GM11168 (cell line): Measurements from ENCODE around the gene SEPTIN1.
"Not testable (repeated sequence)": the region's sequence is repeated elsewhere in the genome, so short reads cannot be mapped to it uniquely, and the experiment has no call there.

Experiments
- in situ Hi-C: fragments of 300-500 bp; cut with MboI; formaldehyde crosslinking; loops from one replicate; pipeline ENCODE4 v1.12.0; 2022; ENCODE audit warnings: low sequenced_read_pairs; ENCODE audit not compliant: unreplicated experiment

The SEPTIN1 gene

GRCh38 chr16:30407102-30407803, 24.9 kb upstream of the SEPTIN1 start, which contains the start of gene ZNF771:
TSS of gene ZNF771 (plus strand) at chr16:30407606. CDS start at chr16:30408054, 448 bp downstream.
- in situ Hi-C loops: loop anchor here (25.0 kb wide), 1 partner anchor 945 kb away; the partner anchor contains the start of genes BOLA2, SLX1B and SULT1A4

DNA sequence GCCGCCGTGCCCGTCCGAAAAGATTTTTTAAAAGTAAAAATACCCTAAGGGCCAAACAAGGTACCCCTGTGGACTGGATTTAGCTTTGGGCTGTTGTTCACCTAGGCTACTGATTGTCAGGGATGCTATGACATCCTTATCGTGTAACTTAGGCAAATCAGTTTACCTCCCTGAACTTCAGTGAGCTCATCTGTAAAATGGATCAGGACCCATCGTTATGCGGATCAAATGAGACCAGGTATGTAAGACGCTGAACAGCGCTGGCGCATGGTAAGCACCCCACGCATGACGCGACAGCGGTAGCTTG, 24.4 kb upstream of the SEPTIN1 start:
- in situ Hi-C loops: loop anchor here (25.0 kb wide), 1 partner anchor 944 kb away; the partner anchor contains the start of genes BOLA2, SLX1B and SULT1A4

GRCh38 chr16:30401768-30402425, 19.5 kb upstream of the SEPTIN1 start:
- in situ Hi-C loops: loop anchor here (25.0 kb wide), 1 partner anchor 940 kb away; the partner anchor contains the start of genes BOLA2, SLX1B and SULT1A4

GRCh38 chr16:30399435-30400186, 17.2 kb upstream of the SEPTIN1 start:
- in situ Hi-C loops: loop anchor here (25.0 kb wide), 1 partner anchor 937 kb away; the partner anchor contains the start of genes BOLA2, SLX1B and SULT1A4

- in situ Hi-C loops: no loop called here
These were observed 16.5 kb upstream of the SEPTIN1 start for GRCh38 chr16:30398661-30399434.

- in situ Hi-C loops: no loop called here
These were observed 15.7 kb upstream of the SEPTIN1 start for GRCh38 chr16:30397776-30398660.

GRCh38 chr16:30397056-30397455, 14.7 kb upstream of the SEPTIN1 start:
- in situ Hi-C loops: no loop called here

- in situ Hi-C loops: not testable (repeated sequence)
These were observed 14.3 kb upstream of the SEPTIN1 start for GRCh38 chr16:30396627-30397026.

DNA sequence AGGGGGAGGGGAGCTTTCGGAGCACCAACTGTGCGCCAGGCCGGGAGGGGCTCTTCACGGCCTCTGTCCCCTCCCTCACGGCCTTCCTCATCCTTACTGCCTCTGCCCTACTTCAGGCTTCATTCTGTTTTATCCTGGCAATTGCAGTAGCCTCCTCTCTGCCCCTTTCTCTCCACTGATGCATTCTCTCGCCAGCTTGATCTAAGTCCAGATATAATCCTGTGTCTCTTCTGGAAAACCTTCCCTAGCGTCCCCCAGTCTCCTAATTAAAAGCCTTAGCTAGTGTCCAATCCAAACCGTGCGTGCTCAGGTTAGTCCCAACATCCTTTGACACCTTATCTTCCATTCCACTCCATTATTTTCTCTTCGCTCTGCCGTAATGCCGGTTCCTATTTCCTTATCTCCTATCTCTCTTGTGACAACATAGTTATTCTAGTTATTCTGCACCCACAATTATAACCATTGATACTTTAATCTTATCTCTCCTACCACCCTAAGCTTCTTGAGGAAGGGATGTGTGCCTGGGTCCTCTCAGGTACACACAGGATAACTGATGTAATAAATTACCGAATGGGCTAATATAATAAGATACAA, 13.7 kb upstream of the SEPTIN1 start:
- in situ Hi-C loops: no loop called here

DNA sequence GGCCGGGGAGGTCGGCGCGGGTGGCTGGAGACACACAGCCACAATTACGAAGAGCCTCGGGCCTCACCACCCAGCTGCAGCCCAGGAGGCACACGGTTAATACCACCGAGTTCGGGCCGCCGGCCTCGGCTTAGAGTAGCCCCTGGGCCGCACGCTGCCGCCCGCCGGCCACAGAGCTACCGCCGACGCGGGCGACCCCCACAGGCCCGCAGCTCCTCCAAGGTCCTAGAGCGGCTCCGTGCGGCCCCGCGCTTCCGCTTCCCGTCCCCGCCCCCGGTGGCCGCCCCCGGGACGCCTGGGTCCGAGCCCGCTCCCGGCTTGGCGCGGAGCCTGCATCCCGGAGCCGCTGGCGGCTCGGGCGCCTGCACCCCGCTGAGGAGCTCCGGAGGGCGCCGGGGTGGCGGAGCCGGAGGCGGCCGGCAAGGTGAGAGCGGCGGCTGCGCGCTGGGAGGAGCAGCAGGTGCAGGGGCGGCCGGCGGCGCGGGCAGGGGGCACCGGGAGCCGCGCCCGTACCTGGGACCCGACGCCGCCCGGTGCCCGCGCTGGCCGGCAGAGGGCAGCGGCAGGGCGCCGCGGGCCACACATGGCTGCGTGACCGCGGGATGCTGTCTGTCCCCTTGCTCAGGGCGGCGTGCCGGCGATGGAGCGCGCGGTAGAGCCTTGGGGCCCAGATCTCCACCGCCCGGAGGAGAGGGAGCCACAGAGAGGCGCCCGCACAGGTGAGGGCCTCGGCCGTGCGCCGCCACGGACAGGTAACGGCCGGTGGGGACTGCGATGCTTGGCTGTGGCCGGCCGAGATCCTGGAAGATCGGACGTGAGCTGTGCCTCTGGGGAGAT, 13.0 kb upstream of the SEPTIN1 start, which contains the start of gene ZNF48:
Gene ZNF48 (plus strand): TSS at position 266 of the 837 bp plus-strand sequence. CDS start 375 bp downstream, at position 641.
- in situ Hi-C loops: no loop called here

GRCh38 chr16:30394592-30395154, 12.3 kb upstream of the SEPTIN1 start:
- in situ Hi-C loops: no loop called here

DNA sequence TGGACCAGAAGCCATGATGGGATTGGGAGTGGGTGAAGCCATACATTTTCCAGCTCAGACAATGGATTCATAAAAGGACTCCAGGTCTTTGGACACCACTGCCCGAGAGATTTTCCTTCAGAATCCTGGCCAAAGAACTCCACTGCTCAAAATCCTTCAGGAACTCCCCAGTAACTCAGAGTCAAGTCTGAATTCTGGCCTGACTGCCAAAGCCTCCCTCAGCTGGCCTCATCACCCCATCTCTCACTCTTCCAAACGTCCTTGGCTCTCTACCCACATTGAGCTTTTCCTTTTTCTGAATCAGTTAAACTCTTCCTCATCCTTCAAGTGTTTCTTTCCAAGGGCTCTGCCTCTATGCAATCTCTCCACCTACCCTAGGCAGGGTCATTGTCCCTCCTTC, 1.2 kb upstream of the SEPTIN1 start:
- in situ Hi-C loops: no loop called here

DNA sequence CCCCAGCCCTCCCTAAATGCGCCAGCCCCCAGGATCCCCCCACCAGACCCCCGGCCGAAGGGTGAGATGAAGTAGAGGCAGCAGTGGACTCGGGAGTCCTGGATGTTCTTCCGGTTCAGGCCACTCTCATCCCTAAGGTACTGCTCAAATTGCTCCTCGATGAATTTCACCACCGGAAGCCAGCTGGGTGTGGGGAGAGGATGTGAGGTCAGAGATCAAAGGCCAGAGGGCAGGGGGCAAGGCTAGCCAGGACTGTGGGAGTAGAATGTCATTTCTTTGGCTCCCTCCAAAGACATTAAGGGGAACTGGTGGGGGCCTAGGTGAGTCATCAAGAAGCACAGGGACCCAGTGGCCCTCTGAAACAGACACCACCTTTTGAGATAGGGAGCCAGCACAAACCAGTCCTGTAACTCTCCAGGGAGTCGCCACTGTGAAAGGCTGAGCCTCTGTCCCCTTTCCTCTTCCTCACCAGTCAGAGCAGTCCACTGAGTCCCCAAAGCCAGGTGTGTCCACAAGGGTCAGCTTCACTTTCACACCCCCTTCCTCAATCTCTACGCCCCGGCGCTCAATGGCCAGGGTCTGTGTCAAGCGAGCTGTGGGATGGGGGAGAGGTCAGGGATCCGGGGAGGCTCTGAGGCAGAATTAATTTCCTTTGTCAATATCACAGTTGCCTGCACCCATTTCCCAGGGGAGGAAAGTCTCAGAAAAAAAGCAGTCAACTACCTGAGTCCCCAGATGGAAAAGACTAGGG, 895 bp downstream of the SEPTIN1 start:
- in situ Hi-C loops: no loop called here

- in situ Hi-C loops: no loop called here
These were observed 1.6 kb downstream of the SEPTIN1 start for GRCh38 chr16:30380803-30381208.

DNA sequence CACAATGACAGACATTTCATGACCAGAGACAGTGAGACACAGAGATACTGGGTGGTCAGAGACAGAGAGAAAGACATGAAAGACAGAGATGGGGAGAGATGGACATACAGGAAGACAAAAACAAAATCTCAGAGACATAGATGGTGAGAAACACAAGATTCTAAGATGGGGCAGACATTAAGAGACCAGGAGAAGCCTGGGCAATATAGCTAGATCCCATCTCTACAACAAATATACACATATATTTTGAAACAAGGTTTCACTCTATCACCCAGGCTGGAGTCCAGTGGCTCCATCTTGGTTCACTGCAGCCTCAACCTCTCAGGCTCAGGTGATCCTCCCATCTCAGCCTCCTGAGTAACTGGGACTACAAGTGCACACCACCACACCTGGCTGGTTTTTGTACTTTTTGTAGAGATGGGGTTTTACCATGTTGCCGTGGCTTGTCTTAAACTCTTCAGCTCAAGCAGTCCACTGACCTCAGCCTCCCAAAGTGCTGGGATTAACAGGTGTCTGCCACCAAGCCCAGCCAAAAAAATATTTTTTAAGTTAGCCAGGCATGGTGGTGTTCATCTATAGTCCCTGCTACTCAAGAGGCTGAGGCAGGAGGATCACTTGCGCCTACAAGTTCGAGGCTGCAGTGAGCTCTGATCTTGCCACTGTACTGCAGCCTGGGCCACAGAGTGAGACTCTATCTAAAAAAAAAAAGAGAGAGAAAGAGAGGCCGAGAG, 2.1 kb downstream of the SEPTIN1 start:
- in situ Hi-C loops: no loop called here

DNA sequence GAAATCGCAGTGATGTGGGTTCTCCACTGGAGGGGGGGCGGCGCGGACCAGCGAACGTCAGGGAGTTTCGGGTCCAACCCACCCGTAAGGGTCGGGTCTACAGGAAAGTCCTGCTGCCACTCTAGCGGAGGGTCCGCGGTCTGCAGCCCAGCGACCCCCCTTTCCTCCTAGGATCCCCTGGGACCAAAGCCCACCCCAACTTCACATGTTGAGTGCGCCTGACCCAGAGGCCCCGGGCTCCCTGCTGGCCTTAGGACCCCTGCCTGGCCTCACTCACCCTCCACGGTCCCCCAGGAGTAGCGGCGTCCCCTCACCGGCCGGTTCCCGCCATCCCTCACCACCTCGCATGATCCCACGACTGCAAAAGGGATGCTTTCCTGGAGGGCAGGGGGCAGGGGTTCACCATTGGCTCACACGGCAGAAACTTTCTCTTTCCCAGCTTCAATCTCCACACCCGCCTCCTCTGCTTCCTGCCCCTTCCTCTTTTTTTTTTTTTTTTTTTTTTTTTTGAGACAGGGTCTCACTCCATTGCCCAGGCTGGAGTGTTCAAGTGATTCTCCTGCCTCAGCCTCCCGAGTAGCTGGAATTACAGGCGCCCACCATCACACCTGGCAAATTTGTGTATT, 3.1 kb downstream of the SEPTIN1 start:
- in situ Hi-C loops: no loop called here
